ENCODE measurements around the gene BMPR1A.

BMPR1A gene

DNA sequence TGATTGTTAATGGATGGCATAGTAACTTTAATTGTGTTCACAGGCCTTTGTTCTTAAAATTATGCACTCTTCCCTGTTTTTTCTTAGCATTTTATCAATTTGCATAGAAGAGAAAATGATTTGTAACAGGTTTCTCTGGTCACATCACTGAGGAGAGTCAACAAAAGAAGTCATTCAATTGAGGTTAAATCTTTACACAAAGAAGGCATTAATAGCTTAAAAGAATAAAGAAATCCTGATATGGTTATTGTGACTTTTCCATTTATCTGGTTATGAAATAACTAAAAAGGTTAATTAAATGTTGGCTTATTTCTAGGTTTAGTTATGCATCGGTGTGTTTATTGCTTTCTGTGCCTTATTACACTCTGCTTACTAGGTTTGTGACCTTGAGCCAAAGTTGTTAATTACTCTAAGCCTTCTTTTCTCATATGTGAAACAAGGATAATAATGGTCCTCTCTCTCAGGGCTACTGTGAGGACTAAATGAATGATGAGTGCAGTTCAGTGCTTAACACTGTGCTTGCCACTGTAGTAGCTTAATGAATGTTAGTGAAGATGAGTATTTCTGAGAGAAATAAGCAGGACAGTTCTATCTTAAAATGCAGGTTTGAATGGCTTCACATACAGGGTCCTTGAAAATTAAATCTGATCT, 12.1 kb downstream of the BMPR1A start:
- DNase-seq = no peak

DNA sequence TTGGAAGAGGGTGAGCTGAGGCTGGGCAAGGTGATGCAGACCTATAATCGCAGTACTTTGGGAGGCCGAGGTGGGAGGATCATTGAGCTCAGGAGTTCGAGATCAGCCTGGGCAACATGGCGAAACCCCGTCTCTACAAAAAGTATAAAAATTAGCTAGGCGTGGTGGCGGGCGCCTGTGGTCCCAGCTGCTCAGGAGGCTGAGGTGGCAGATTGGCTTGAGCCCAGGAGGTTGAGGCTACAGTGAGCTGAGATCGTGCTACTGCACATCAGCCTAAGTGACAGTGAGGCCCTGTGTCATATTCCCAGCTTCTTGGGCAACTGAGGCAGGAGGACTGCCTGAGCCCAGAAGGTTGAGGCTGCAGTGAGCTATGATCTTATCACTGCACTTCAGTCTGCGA, 13.6 kb downstream of the BMPR1A start:
- DNase-seq = no peak

DNA sequence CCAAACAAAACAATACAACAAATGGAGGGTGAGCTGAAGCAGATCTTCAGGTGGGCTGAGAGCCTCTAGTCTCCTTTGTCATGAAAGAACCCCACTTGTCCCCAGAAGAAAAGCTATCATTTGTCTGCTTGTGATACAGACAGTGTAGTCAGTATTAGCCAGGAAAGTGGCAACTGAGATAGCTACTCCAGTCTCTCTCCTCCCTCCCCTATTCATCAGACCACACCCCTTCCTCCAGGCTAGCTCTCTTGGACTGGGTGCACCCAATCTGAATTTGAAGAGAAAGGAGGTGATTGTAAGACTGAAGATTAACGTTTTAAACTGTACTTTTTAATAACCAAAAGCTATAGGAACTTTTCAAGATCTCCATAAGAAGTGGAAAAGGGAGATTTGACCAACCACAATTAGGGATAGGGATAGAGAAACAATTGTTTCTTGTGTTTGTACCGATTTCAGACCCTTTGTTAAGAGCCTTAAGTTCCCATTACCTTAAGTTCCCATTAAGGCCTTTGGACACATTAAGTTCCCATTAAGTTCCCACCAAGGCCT, 14.1 kb downstream of the BMPR1A start:
- no peak for DNase-seq

DNA sequence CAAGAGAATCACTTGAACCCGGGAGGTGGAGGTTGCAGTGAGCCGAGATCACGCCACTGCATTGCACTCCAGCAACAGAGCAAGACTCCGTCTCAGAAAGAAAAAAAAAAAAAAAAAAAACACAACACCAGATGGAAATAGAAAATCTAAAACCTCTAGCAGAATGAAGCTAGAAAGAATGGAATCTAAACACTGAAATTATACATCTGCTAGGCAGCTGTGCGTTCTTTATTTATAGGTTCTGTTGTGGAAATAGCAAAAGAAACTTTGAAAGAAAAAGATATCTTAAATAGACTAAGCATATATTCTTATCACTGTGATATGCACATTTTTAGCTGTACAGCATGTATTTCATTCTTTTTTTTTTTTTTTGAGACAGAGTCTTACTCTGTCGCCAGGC, 17.1 kb downstream of the BMPR1A start:
- no peak for DNase-seq

DNA sequence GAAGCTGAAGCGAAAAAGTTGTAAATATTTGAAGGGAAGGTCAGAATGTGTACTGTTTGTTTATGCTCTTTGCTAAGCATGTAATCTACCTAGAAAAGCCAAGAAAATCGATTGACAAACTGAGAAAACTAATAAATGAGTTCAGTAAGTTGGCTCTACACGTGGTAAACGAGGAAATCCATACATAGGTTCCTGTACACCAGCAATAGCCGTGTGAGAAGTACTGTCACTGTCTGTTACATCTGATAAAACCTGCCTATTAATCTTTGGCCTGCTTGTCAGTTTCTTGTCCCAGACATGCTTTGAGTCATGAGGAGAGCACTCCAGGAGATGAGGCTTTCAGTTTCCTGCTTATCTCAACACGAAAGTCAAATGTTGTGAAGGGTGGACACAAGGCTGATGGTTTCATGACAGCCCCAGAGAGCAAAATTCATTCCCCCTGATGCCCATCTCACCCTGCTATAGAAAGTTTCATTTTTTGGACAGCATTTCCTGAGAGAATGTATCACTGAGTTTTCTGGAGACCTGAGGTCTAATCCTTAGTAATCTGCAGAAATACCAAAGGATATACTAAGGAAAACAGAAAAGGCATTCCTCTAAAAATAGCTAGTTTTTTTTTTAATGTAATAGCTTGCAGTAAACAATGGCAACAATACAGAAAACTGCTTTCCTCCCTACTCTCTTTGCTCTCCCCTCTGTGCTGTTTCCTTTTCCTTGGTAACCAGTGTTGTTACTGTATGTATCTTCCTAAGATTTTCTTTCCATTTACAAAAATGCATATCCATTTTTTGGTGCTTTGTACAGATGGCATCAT, 18.8 kb downstream of the BMPR1A start:
- DNase-seq = no peak

DNA sequence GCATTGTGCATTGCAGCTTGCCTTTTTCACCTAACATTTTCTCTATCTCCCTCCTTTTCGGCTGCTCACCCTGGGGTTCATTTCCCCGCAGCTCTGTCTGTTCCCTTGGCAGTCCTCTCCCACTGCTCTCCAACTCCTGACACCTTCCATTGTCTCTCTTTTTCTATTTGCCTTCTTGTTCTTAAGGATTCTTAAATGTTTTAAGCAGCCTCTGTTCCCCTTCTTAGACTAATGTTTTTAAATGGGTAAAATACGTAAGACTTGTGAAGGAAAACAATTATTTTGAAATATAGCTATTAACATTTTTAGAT, 19.4 kb downstream of the BMPR1A start:
- no peak for DNase-seq

DNA sequence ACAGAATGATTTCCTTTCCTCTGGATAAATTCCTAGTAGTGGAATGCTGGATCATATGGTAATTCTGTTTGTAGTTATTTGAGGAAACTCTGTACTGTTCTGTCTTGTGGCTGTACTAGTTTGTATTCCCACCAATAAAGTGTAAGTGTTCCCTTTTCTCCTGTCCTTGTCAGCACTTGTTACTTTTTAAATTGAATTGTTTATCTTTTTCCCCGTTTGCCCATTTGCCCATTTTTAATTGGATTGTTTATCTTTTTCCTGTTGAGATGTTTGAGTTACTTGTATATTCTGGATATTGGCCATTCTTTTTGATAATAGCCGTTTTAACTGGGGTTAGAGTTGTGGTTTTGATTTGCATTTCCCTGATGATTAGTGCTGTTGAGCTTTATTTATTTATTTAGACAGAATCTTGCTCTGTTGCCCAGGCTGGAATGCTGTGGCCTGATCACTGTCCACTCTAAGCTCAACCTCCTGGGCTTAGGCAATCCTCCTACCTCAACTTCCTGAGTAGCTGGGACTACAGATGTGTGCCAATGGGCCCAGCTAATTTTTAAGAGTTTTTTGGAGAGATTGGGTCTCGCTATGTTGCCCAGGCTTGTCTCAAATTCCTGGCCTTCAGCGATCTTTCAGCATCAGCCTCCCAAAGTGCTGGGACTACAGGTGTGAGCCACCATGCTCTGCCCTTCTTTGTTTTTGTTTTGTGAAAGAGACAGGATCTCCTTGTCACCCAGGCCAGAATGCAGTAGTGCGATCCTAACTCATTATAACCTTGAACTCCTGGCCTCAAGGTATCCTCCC, 23.0 kb downstream of the BMPR1A start:
- no peak for DNase-seq

DNA sequence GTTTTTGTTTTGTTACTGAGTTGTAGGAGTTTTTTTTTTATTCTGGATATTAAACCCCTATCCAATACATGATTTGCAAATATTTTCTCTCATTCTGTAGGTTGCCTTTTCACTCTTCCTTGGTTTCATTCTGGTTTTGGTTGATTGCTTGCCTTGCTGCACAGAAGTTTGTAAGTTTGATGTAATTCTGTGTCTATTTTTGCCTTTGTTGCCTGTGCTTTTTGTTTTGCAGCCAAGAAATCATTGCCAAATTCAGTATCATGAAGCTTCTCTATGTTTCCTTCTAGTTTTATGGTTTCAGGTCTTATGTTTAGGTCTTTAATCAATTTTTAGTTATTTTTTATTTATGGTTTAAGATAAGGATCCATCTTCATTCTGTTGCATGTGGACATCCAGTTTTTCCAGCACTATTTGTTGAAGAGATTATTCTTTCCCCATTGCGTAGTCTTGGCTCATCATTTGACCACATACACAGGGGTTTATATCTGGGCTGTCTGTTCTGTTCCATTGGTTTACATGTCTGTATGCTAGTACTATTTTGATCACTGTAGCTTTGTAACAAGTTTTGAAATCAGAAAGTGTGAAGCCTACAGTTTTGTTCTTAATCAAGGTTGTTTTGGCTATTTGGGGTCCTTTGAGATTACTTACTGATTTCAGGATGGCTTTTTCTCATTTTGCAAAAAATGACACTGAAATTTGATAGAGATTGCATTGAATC, 26.4 kb downstream of the BMPR1A start:
- DNase-seq = no peak

DNA sequence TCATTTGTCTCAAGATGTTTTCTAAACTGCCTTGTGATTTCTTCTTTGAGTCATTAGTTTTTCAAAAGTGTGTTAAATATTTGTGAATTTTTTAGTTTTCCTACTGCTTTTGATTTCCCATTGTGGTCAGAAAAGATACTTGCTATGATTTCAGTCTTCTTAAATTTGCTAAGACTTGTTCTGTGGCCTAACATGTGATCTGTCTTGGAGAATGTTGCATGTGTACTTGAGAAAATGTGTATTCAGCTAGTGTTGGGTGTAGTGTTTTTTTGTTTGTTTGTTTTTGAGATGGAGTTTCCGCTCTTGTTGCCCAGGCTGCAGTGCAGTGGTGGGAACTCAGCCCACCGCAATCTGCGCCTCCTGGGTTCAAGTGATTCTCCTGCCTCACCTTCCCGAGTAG, 28.6 kb downstream of the BMPR1A start:
- DNase-seq = no peak

DNA sequence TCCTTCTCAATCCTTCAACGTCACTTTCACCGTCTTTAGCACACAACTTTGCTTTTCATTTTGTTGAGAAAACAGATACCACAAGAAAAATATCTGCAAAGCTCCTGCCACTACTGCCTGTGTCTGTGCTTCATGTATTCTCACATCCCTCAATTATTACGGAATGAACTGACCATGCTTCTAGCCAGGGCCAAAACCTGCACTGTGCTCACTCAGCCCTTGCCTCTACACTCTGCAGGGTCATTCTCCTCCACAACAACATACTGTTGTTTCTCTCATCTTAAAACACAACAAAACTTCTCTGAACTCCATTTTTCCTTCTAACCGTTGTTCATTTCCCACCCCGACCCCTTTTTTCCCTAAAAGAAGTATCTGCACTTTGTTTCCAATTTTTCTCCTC, 29.5 kb downstream of the BMPR1A start:
- no peak for DNase-seq

DNA sequence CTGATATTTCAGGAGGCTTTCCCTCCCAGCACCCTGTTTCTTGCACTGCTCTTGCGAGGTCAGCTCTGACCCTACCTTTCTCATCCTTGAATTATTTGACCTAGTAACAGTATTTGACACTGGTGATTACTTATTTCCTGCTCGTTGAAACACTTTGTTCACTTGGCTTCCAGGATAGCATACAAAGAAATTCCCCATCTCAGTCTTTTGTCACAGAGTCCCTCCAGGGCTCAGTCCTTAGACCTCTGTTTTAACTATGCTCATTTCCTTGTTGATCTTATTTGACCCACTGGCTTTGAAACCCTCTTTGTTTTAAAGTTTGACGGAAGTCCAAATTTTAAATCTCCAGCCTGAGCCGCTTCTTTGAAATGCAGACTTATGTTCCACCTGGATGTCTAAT, 29.9 kb downstream of the BMPR1A start:
- DNase-seq = no peak

DNA sequence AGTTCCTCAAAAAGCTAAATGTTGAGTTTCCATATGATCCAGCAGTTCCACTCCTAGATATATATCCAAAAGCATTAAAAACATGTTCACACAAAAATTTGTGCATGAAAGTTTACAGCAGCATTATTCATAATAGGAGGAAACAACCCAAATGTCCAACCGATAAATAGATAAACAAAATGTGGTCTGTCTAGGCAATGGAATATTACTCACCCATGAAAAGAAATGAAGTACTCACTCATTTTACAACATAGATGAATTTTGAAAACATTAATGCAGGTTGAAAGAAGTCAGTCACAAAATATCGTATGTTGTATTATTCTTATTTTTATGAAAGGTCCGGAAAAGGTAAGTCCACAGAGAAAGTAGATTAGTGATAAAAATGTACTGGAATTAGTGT, 34.0 kb downstream of the BMPR1A start:
- DNase-seq = no peak

DNA sequence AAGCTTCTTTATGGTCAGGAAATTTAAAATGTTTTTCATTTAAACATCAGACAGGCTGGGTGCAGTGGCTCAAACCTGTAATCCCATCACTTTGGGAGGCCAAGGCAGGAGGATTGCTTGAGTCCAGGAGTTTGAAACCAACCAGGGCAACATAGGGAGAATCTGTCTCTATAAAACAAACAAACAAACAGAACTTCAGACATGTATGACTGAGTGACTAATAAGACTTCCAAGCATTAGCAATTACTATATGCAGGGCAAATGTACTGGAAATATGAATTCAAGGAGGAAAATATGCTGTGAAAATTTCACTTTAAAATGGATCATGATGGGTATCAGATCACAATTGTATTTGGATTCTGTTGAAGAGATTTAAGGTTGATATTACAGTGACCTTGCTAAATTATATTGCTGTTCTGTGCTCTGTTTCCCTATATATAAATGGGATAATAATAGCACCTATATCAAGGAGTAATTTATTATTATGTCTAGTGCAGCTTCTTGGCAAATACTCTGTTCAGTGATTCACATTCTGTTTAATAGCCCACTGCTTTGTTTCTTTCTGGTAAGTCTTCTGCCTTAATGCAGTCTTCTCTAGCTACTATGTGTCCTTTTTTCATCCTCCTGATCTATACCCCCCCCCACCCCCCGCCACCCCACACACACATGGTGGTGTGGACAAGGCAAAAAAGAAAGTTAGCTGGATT, 36.2 kb downstream of the BMPR1A start:
- DNase-seq = no peak

DNA sequence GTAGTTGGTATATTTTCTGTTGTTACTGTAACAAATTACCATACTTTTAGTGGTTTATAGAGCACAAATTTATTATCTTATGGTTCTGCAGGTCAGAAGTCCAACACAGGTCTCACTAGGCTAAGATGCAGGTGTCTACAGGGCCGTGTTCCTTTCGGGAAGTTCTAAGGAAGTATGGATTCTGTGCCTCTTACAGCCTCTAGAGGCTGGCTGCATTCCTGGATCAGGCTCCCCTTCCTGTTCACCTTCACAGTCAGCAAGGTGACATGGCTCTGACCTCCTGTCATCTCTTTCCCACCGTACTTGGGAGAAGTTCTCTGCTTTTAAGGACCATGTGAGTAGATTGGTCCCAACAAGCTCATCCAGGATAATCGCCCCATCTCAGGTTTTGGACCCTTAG, 37.3 kb downstream of the BMPR1A start:
- no peak for DNase-seq

DNA sequence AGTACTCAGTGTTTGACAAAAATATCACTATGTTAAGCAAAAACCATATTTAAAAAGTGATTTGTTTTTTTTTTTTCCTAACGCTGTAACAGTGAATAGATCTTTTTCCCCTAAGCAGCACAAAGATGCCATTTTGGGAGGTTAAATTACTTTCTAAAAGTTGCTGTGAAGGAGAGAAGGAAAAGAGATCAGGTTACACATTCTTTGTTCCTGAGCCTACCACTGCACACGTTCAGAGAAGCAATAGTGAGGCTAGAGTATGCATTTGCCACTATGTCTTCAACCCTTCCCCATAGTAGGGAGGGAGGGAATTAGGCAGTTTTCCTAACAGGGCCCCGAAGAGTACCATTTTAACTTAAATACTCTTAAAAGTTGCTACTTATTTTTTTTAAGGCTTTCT, 38.9 kb downstream of the BMPR1A start:
- no peak for DNase-seq

DNA sequence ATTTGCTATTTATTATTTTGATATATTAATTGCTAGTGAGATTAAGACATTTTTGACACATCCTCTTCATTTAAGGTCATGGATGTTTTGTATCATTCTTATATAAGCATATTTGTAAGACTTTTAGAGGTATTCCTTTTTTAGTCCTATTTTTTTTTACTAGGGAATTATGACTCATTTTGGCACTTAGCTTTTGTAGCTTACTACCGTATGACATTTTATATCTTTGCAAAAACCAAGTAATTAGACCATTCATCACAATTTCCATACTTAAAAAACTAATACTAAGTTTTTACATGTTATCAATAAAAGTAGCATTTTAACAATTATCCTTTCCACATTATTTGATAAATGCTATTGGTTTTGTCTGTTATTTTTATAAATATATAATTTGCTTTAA, 41.6 kb downstream of the BMPR1A start:
- no peak for DNase-seq

DNA sequence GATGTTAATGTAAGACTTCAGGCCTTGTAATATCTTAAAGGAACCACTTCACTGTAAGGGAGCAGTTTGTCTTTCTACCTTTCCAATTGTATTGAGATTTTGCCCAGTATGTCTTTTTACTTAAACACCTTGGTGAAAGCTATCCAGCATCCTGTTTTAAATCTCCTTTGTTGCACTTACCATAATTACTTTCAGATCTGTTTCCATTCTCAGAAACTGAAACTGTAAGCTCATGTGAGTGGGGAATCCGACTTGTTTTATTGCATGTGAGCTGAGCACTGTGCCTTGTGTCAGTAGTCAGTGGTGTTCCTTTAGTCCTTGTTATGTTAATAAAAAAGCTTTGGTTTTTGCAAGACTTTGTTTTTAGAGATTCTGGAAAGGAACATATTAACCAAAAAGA, 42.2 kb downstream of the BMPR1A start:
- no peak for DNase-seq

DNA sequence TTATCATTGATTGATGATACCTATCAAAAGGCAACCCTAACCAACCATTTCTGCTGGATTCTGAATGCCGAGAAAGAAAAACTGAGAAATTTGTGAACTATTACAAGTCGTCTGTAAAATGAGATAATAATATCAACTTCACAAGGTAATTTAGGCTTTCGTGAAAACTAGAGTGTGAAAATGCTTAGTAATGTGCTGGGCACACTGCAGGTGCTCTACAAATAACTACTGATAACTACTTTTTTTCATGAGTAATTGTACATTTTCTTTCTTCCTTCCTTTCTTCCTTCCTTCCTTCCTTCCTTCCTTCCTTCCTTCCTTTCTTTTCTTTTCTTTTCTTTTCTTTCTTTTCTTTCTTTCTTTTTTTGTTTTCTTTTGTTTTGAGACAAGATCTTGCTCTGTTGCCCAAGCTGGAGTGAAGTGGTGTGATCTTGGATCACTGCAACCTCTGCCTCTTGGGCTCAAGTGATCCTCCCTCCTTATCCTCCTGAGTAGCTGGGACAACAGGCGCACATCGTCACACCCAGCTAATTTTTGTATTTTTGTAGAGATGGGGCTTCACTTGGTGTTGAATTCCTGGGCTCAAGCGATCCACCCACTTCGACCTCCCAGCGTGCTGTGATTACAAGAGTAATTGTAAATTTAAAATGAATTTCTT, 42.9 kb downstream of the BMPR1A start:
- DNase-seq = no peak

DNA sequence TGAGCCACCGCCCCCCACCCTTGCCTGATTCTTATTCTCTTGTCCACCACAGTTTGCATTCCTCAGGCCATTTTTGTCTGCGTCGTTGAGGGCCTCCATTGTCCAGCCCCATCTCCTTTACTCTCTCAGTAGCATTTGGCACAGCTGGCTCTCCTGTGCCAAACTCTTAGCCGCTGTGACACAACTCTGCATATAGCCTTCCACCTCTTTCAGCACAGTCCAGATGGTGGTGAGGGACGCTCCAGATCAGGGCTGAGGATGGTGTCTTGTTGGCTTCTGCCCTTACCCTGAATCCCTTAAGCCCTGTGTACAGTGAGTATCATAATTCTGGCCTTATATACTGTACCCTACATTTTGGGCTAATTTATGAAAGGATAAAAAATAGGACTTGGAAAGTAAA, 45.6 kb downstream of the BMPR1A start:
- no peak for DNase-seq

DNA sequence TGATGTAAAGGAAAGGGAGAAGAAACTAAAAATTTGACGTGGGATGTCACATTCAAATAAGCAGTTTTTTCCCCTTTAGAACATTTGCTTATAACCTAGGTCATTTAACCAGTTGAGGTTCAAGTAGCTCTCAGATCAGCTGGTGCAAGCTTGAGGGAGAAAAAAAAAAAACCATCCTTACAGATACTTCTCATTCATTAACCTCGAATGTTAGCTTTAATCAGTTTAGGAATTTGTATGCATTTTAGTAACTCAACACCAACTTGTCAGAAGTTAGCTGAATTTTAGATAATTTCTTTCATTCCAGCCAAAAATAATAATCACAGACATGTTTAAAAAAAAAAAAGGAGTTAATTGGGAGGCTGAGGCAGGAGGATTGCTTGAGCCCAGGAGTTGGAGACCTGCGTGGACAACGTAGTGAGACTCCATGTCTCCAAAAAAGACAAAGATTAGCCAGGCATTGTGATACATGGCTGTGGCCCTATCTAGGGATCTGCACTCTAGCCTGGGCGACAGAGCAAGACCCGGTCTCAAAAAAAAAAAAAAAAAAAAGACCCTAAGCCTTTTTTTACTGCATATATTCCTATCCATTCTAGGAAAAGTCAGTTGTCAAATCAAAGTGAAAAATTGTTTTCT, 46.2 kb downstream of the BMPR1A start:
- DNase-seq = no peak

DNA sequence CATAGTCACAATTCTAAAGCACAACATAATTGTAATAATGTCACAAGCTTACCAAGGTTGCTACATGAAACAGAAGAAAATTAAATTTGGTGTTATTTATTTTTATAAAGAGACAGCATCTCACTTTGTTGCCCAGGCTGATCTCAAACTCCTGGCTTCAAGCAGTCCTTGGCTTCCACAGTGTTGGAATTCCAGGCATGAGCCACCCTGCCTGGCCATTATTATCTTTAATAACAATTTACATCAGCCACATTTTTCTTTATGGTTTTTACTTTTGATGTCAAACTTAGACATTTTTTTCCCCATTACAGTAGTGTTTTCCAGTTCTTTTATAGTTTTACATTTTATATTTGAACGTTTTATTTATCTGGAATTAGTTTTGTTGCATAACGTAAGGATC, 46.7 kb downstream of the BMPR1A start:
- no peak for DNase-seq

All from retina (tissue), 1 donor.